Right kidney (tissue), 1 donor: ENCODE results near the gene DOCK10.

Experiments used
- DNase-seq: peaks from one replicate; pipeline ENCODE4 v3.0.0-alpha.2; 2016

The DOCK10 gene

GRCh38 chr2:225011585-225011984, 30.7 kb downstream of the DOCK10 start:
- DNase-seq: no peak

GRCh38 chr2:225010804-225011203, 31.5 kb downstream of the DOCK10 start:
- DNase-seq: no peak

GRCh38 chr2:225009768-225010167, 32.5 kb downstream of the DOCK10 start:
- DNase-seq: no peak

- no peak for DNase-seq
Observed at GRCh38 chr2:225008935-225009334, 33.3 kb downstream of the DOCK10 start.

GRCh38 chr2:225008179-225008856, 34.0 kb downstream of the DOCK10 start:
- DNase-seq: no peak

GRCh38 chr2:225006730-225007129, 35.5 kb downstream of the DOCK10 start:
- no peak for DNase-seq

- no peak for DNase-seq
Observed at GRCh38 chr2:225004597-225004996, 37.7 kb downstream of the DOCK10 start.

- DNase-seq: no peak
Observed at GRCh38 chr2:225002656-225003045, 39.6 kb downstream of the DOCK10 start.

GRCh38 chr2:225002039-225002655, 40.1 kb downstream of the DOCK10 start:
- DNase-seq: no peak

- DNase-seq: no peak
Observed at GRCh38 chr2:224999754-225000153, 42.5 kb downstream of the DOCK10 start.

GRCh38 chr2:224999321-224999720, 42.9 kb downstream of the DOCK10 start:
- DNase-seq: no peak

- DNase-seq: no peak
Observed at GRCh38 chr2:224997802-224998201, 44.5 kb downstream of the DOCK10 start.

- DNase-seq: no peak
Observed at GRCh38 chr2:224995419-224995818, 46.8 kb downstream of the DOCK10 start.

- DNase-seq: no peak
Observed at GRCh38 chr2:224994242-224994823, 47.9 kb downstream of the DOCK10 start.

- no peak for DNase-seq
Observed at GRCh38 chr2:224990710-224991109, 51.6 kb downstream of the DOCK10 start.

GRCh38 chr2:224987733-224988132, 54.5 kb downstream of the DOCK10 start:
- DNase-seq: no peak

GRCh38 chr2:224986477-224986876, 55.8 kb downstream of the DOCK10 start:
- DNase-seq: no peak

GRCh38 chr2:224984637-224985036, 57.6 kb downstream of the DOCK10 start:
- no peak for DNase-seq

- no peak for DNase-seq
Observed at GRCh38 chr2:224983712-224984554, 58.3 kb downstream of the DOCK10 start.

- no peak for DNase-seq
Observed at GRCh38 chr2:224982910-224983711, 59.2 kb downstream of the DOCK10 start.

- DNase-seq: no peak
Observed at GRCh38 chr2:224982226-224982625, 60.0 kb downstream of the DOCK10 start.
